ENCODE measurements around the gene LY6G5C. TPM values are rescaled to one million over a fixed set of nuclear protein-coding genes. Genes with fewer than 3 reads are reported as not detected.

LY6G5C gene
- total RNA-seq, 1 donor from 2014 or later, result 3.4 TPM

DNA sequence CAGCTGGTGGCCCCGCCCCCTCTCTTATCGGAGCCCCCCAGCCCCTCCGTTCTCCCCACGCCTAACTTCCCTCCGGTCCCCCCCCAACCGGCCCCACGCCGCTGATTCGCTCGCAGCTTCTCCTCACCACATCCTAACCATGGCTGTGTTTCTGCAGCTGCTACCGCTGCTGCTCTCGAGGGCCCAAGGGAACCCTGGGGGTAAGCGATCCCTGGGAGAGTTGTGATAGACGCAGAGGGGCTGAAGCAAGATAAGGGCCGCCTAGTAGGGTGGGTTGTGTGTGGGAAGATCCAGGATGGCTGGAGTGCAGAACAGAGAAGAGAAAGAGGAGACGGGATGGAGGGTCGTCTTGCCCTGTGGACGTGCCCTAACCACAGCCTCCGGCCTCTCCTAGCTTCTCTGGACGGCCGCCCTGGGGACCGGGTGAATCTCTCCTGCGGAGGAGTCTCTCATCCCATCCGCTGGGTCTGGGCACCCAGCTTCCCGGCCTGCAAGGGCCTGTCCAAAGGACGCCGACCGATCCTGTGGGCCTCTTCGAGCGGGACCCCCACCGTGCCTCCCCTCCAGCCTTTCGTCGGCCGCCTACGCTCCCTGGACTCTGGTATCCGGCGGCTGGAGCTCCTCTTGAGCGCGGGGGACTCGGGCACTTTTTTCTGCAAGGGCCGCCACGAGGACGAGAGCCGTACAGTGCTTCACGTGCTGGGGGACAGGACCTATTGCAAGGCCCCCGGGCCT is 42.5 kb upstream of the LY6G5C start, which contains the start of gene MPIG6B:
TSS of gene MPIG6B (plus strand) at position 129 of the 735 bp plus-strand sequence. CDS start at position 140, 11 bp downstream.
- no peaks in the 10 kb centered on the region for H3K9me3 ChIP-seq
- DNase-seq, result no peak
- H3K27ac ChIP-seq, result no peak within 1 kb of the TSS
- H3K27me3 ChIP-seq, result no peaks in the 10 kb centered on the region
- intact Hi-C loops (cut with DNase I), result no loop called here
- TF ChIP-seq, protein P1, sequence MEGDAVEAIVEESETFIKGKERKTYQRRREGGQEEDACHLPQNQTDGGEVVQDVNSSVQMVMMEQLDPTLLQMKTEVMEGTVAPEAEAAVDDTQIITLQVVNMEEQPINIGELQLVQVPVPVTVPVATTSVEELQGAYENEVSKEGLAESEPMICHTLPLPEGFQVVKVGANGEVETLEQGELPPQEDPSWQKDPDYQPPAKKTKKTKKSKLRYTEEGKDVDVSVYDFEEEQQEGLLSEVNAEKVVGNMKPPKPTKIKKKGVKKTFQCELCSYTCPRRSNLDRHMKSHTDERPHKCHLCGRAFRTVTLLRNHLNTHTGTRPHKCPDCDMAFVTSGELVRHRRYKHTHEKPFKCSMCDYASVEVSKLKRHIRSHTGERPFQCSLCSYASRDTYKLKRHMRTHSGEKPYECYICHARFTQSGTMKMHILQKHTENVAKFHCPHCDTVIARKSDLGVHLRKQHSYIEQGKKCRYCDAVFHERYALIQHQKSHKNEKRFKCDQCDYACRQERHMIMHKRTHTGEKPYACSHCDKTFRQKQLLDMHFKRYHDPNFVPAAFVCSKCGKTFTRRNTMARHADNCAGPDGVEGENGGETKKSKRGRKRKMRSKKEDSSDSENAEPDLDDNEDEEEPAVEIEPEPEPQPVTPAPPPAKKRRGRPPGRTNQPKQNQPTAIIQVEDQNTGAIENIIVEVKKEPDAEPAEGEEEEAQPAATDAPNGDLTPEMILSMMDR (IDR thresholded peaks at IDR 0.05), result no peak
- no peaks in the 10 kb centered on the region for H3K36me3 ChIP-seq
- H3K4me1 ChIP-seq, result peaks cover 28% of the 10 kb centered on the region
- no peak within 1 kb of the TSS for H3K4me3 ChIP-seq
- ATAC-seq, result no peak

DNA sequence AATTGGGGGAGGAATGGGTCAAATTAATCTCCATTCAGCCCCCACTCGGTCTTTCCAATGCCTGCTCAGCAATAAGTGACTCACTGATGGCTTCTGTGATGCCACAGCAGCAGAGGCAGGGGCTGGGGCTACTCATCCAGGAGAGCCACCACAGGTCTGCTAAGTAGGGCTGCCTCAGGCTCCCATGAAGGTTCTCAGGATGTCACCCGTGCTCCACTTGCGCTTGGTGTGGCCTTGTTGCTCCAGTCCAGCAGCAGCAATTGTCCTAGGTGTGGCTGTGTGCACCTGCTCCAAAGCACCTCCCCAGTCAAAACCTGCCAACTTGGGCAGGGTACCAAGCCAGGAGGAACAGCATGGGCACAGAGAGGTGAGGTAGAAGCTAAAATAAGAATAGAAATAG is 41.3 kb upstream of the LY6G5C start:
- DNase-seq (no peak), ATAC-seq (no peak)
- no peaks in the 10 kb centered on the region for H3K9me3 ChIP-seq
- TF ChIP-seq, protein P1 (IDR thresholded peaks at IDR 0.05), result no peak
- H3K4me3 ChIP-seq, result no peak overlapping the region
- peaks cover 15% of the 10 kb centered on the region for H3K4me1 ChIP-seq
- no peaks in the 10 kb centered on the region for H3K27me3 ChIP-seq
- intact Hi-C loops (cut with DNase I), result no loop called here
- H3K36me3 ChIP-seq, result no peaks in the 10 kb centered on the region
- H3K27ac ChIP-seq, result no peak overlapping the region

DNA sequence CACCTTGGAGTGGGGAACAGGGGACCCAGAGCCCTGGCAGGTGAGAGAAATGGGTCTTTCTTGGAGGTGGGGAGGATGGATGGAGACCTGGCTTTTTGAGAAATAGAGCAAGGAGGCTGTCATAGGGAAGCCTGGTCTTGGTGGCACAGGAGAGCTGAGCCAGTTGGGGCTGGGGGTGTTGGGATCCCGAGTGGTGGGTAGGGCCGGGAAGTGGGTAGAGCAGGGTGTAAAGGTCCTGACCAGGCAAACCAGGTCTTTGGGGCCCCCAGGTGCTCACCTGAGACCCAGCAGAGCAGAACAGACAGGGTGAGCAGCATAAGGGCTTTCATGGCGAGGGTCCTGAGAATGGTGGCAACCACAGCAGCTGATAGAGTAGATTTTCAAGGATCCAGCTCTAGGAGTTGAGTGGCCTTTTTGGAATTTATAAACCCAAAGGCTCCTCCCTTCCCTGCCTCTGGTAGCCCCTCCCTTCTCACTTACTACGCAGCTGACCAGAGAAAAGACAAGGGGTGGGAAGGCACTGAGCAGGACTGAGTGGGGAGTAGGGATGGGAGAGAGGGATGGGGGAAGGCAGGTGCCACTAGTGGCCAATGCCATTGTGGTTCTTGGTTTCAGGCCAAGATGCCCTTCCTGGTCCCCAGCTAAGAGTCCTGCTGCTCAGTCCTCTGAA is 40.6 kb upstream of the LY6G5C start, which contains the start of gene LY6G6C:
TSS of gene LY6G6C (minus strand) at position 396 of the 670 bp plus-strand sequence. CDS start at position 329, 67 bp downstream.
- H3K36me3 ChIP-seq, result no peaks in the 10 kb centered on the region
- H3K27me3 ChIP-seq, result no peaks in the 10 kb centered on the region
- TF ChIP-seq, protein P1 (IDR thresholded peaks at IDR 0.05), result no peak
- H3K27ac ChIP-seq, result no peak within 1 kb of the TSS
- intact Hi-C loops (cut with DNase I), result no loop called here
- H3K4me1 ChIP-seq, result peaks cover 9% of the 10 kb centered on the region
- no peak within 1 kb of the TSS for H3K4me3 ChIP-seq
- no peaks in the 10 kb centered on the region for H3K9me3 ChIP-seq
- ATAC-seq (no peak), DNase-seq (no peak)

DNA sequence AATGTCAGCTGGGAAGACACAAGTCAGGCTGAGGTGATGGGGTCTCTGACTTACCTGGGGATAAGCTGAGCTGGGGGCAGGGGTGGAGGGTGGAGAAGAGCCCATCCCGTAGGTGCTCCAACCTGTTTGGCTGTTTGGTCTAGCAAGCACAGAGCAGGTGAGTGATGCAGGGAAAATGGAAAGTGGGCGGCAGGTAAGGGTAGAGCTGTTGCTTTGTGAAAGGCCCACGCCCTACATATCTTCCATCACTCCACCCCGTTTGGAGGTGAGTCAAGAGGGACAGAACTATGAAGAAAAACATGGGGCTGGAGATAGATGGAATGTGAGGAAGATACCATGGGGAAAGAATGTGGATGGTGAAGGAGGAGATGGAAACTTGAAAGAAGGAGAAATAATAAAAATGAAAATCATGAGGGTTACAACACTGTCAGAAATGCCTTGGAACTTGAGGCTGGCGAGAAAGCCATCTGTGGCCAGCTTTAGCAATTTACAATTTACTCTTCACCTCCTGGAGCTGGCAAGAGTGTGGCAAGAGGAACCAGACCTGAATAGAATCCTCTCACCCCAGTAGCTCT is 39.4 kb upstream of the LY6G5C start:
- intact Hi-C loops (cut with DNase I), result no loop called here
- TF ChIP-seq, protein P1 (IDR thresholded peaks at IDR 0.05), result no peak
- no peak for DNase-seq
- ATAC-seq, result no peak
- no peaks in the 10 kb centered on the region for H3K36me3 ChIP-seq
- no peaks in the 10 kb centered on the region for H3K27me3 ChIP-seq
- H3K9me3 ChIP-seq, result no peaks in the 10 kb centered on the region
- no peak overlapping the region for H3K27ac ChIP-seq
- no peaks in the 10 kb centered on the region for H3K4me1 ChIP-seq
- no peak overlapping the region for H3K4me3 ChIP-seq

DNA sequence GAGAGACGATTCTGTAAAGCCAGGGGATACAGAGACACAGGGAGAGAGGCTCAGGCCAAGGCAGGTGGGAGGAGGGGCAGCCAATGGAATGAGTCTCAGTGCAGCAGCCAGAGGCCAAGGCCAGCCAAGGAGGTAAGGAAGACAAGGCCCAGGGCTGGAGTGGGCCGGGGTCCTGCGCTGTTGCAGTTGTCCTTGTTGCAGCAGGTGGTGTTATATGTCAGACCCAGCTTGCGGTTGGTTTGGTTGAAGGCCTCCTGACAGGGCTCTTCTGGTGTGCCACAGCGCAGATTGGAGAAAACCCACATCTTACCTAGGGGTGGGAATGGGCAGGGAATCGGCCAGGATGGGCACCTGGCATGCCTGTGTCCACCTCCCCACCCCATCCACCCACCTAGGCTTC is 38.1 kb upstream of the LY6G5C start:
- H3K27me3 ChIP-seq, result no peaks in the 10 kb centered on the region
- intact Hi-C loops (cut with DNase I), result no loop called here
- no peak overlapping the region for H3K4me3 ChIP-seq
- TF ChIP-seq, protein P1 (IDR thresholded peaks at IDR 0.05), result no peak
- no peaks in the 10 kb centered on the region for H3K36me3 ChIP-seq
- peak overlapping the region; percentile 30 for H3K27ac ChIP-seq
- ATAC-seq, result no peak
- no peaks in the 10 kb centered on the region for H3K9me3 ChIP-seq
- no peaks in the 10 kb centered on the region for H3K4me1 ChIP-seq
- DNase-seq, result no peak
